BLaER1 treated with 17β-estradiol and CSF1 and Interleukin-3, amounts not matched to agents 10 nM and 100 nM (cell line): ENCODE results near the gene RXFP3.

Experiments
- H3K27ac ChIP-seq, 11 experiments: shearing (Covaris generic); formaldehyde crosslinking; 2 replicates each; pipeline ENCODE4 v1.8.1; 2022
- H3K27me3 ChIP-seq, 11 experiments: shearing (Covaris generic); formaldehyde crosslinking; 2 replicates each; pipeline ENCODE4 v1.8.1; 2022
- H3K36me3 ChIP-seq, 11 experiments: shearing (Covaris generic); formaldehyde crosslinking; 2 replicates each; pipeline ENCODE4 v1.8.1; 2022
- H3K4me1 ChIP-seq, 10 experiments: shearing (Covaris generic); formaldehyde crosslinking; 2 replicates each; pipeline ENCODE4 v1.8.1; 2022
- H3K4me2 ChIP-seq, 11 experiments: shearing (Covaris generic); formaldehyde crosslinking; 2 replicates each; pipeline ENCODE4 v1.8.1; 2022
- H3K4me3 ChIP-seq, 10 experiments: shearing (Covaris generic); formaldehyde crosslinking; 2 replicates each; pipeline ENCODE4 v1.8.1; 2022
- H3K9ac ChIP-seq, 11 experiments: shearing (Covaris generic); formaldehyde crosslinking; 2 replicates each; pipeline ENCODE4 v1.8.1; 2022
- H3K9me3 ChIP-seq, 11 experiments: shearing (Covaris generic); formaldehyde crosslinking; replicated peaks in 1 of 11; 2 replicates each; pipeline ENCODE4 v1.8.1; 2022
- H4K20me1 ChIP-seq, 11 experiments: shearing (Covaris generic); formaldehyde crosslinking; 2 replicates each; pipeline ENCODE4 v1.8.1; 2022
- Cebpa-rat ChIP-seq, 11 experiments: shearing (Covaris generic); IDR thresholded peaks; 2 replicates each; pipeline ENCODE4 v1.8.1; 2022

Gene RXFP3

GRCh38 chr5:33936381-33937016 is at the start of gene RXFP3:
Gene RXFP3, plus strand, starts transcription at chr5:33936386. Its CDS starts 355 bp downstream, at chr5:33936741.
- TF ChIP-seq Cebpa-rat (IDR thresholded peaks at IDR 0.05) = no peak
- H3K36me3 ChIP-seq = no peaks in the 10 kb centered on the region
- no peak within 1 kb of the TSS for H3K9ac ChIP-seq
- H3K27ac ChIP-seq = no peak within 1 kb of the TSS
- H3K4me3 ChIP-seq = no peak within 1 kb of the TSS
- H3K9me3 ChIP-seq = peaks cover 19 to 32% (median 24%) of the 10 kb centered on the region in 11 experiments
- H4K20me1 ChIP-seq = no peaks in the 10 kb centered on the region
- peaks cover 0 to 50% (median 3%) of the 10 kb centered on the region in 10 experiments; a peak in 9 of 20 replicates for H3K4me1 ChIP-seq
- peaks cover 11 to 23% (median 18%) of the 10 kb centered on the region in 11 experiments; a peak in 21 of 22 replicates for H3K27me3 ChIP-seq
- H3K4me2 ChIP-seq = peak within 1 kb of the TSS in 2 of 11 experiments; percentile 9 to 21; a peak in 2 of 22 replicates

GRCh38 chr5:33887268-33887667 is 48.9 kb upstream of the RXFP3 start:
- TF ChIP-seq Cebpa-rat (IDR thresholded peaks at IDR 0.05) = no peak
- Histone ChIP-seq H4K20me1 (no peaks in the 10 kb centered on the region), H3K4me2 (no peak overlapping the region), H3K27ac (no peak overlapping the region), H3K36me3 (no peaks in the 10 kb centered on the region), H3K9ac (no peak overlapping the region), H3K27me3 (peaks cover 9 to 25% (median 23%) of the 10 kb centered on the region in 11 experiments), H3K4me3 (no peak overlapping the region), H3K4me1 (peaks cover 0 to 13% (median 0%) of the 10 kb centered on the region in 10 experiments; a peak in 5 of 20 replicates), H3K9me3 (peaks cover 0 to 8% (median 2%) of the 10 kb centered on the region in 11 experiments; a peak in 15 of 22 replicates)

GRCh38 chr5:33888587-33888986 is 47.6 kb upstream of the RXFP3 start:
- no peak for TF ChIP-seq Cebpa-rat (IDR thresholded peaks at IDR 0.05)
- H3K27ac ChIP-seq = no peak overlapping the region
- H3K9ac ChIP-seq = no peak overlapping the region
- H3K9me3 ChIP-seq = peaks cover 11 to 21% (median 15%) of the 10 kb centered on the region in 11 experiments; a peak in 20 of 22 replicates
- no peaks in the 10 kb centered on the region for H4K20me1 ChIP-seq
- no peaks in the 10 kb centered on the region for H3K36me3 ChIP-seq
- peaks cover 0 to 13% (median 0%) of the 10 kb centered on the region in 10 experiments; a peak in 5 of 20 replicates for H3K4me1 ChIP-seq
- H3K4me3 ChIP-seq = no peak overlapping the region
- peaks cover 21 to 38% (median 36%) of the 10 kb centered on the region in 11 experiments for H3K27me3 ChIP-seq
- no peak overlapping the region for H3K4me2 ChIP-seq

GRCh38 chr5:33890131-33891032 is 45.8 kb upstream of the RXFP3 start:
- Histone ChIP-seq H3K27ac (no peak overlapping the region), H4K20me1 (no peaks in the 10 kb centered on the region), H3K27me3 (peaks cover 21 to 43% (median 37%) of the 10 kb centered on the region in 11 experiments), H3K36me3 (no peaks in the 10 kb centered on the region), H3K4me3 (no peak overlapping the region), H3K4me1 (peaks cover 0 to 13% (median 0%) of the 10 kb centered on the region in 10 experiments; a peak in 5 of 20 replicates), H3K9me3 (peaks cover 15 to 21% (median 18%) of the 10 kb centered on the region in 11 experiments; a peak in 20 of 22 replicates), H3K4me2 (peak overlapping the region in 3 of 11 experiments; percentile 37 to 69 (median 57); a peak in 6 of 22 replicates), H3K9ac (no peak overlapping the region)
- TF ChIP-seq Cebpa-rat (IDR thresholded peaks at IDR 0.05) = no peak

GRCh38 chr5:33891446-33891787 is 44.8 kb upstream of the RXFP3 start:
- no peaks in the 10 kb centered on the region for H3K36me3 ChIP-seq
- no peak overlapping the region for H3K27ac ChIP-seq
- H3K4me3 ChIP-seq = peak overlapping the region in 1 of 10 experiments; percentile 20; a peak in 3 of 20 replicates
- H3K4me2 ChIP-seq = peak overlapping the region in 6 of 11 experiments; percentile 4 to 69 (median 24); a peak in 10 of 22 replicates
- H3K4me1 ChIP-seq = peaks cover 0 to 13% (median 0%) of the 10 kb centered on the region in 10 experiments; a peak in 5 of 20 replicates
- TF ChIP-seq Cebpa-rat (IDR thresholded peaks at IDR 0.05) = no peak
- H3K9ac ChIP-seq = no peak overlapping the region
- peaks cover 21 to 43% (median 37%) of the 10 kb centered on the region in 11 experiments for H3K27me3 ChIP-seq
- H4K20me1 ChIP-seq = no peaks in the 10 kb centered on the region
- H3K9me3 ChIP-seq = peaks cover 15 to 23% (median 18%) of the 10 kb centered on the region in 11 experiments; a peak in 20 of 22 replicates

GRCh38 chr5:33891788-33892619 is 44.2 kb upstream of the RXFP3 start, which contains the start of gene ADAMTS12:
Gene ADAMTS12, minus strand, starts transcription at chr5:33891990. Its CDS starts 134 bp downstream, at chr5:33891856.
- H3K9ac ChIP-seq = no peak within 1 kb of the TSS
- peaks cover 0 to 13% (median 0%) of the 10 kb centered on the region in 10 experiments; a peak in 5 of 20 replicates for H3K4me1 ChIP-seq
- no peak within 1 kb of the TSS for H3K27ac ChIP-seq
- peaks cover 15 to 27% (median 18%) of the 10 kb centered on the region in 11 experiments; a peak in 20 of 22 replicates for H3K9me3 ChIP-seq
- peak within 1 kb of the TSS in 6 of 11 experiments; percentile 4 to 69 (median 24); a peak in 11 of 22 replicates for H3K4me2 ChIP-seq
- no peaks in the 10 kb centered on the region for H4K20me1 ChIP-seq
- H3K36me3 ChIP-seq = no peaks in the 10 kb centered on the region
- H3K4me3 ChIP-seq = peak within 1 kb of the TSS in 1 of 10 experiments; percentile 20; a peak in 3 of 20 replicates
- peaks cover 21 to 43% (median 37%) of the 10 kb centered on the region in 11 experiments for H3K27me3 ChIP-seq
- no peak for TF ChIP-seq Cebpa-rat (IDR thresholded peaks at IDR 0.05)

GRCh38 chr5:33892620-33893137 is 43.5 kb upstream of the RXFP3 start:
- Histone ChIP-seq H3K27ac (no peak overlapping the region), H3K4me1 (peaks cover 0 to 13% (median 0%) of the 10 kb centered on the region in 10 experiments; a peak in 5 of 20 replicates), H3K4me2 (no peak overlapping the region), H3K9ac (no peak overlapping the region), H4K20me1 (no peaks in the 10 kb centered on the region), H3K36me3 (no peaks in the 10 kb centered on the region), H3K9me3 (peaks cover 15 to 27% (median 18%) of the 10 kb centered on the region in 11 experiments; a peak in 20 of 22 replicates), H3K27me3 (peaks cover 21 to 43% (median 37%) of the 10 kb centered on the region in 11 experiments), H3K4me3 (no peak overlapping the region)
- no peak for TF ChIP-seq Cebpa-rat (IDR thresholded peaks at IDR 0.05)

GRCh38 chr5:33894566-33894965 is 41.6 kb upstream of the RXFP3 start:
- Histone ChIP-seq H3K4me2 (no peak overlapping the region), H3K27me3 (peaks cover 21 to 43% (median 37%) of the 10 kb centered on the region in 11 experiments), H3K27ac (no peak overlapping the region), H3K4me1 (peaks cover 0 to 13% (median 0%) of the 10 kb centered on the region in 10 experiments; a peak in 5 of 20 replicates), H3K9me3 (peaks cover 15 to 27% (median 18%) of the 10 kb centered on the region in 11 experiments; a peak in 20 of 22 replicates), H3K36me3 (no peaks in the 10 kb centered on the region), H3K9ac (no peak overlapping the region), H3K4me3 (no peak overlapping the region), H4K20me1 (no peaks in the 10 kb centered on the region)
- TF ChIP-seq Cebpa-rat (IDR thresholded peaks at IDR 0.05) = no peak
